Heart left ventricle (tissue), 13 donors: Measurements from ENCODE around the gene SLC33A1.
"Not testable (repeated sequence)": the region's sequence is repeated elsewhere in the genome, so short reads cannot be mapped to it uniquely, and the experiment has no call there.

ENCODE experiments used
- POLR2A ChIP-seq, 2 donors: fragments of 450-650 bp; IDR thresholded peaks; one replicate each; pipeline ENCODE4 v1.6.1; 2017; ENCODE audit warnings: antibody characterized with exemption in 2 of 2, mild to moderate bottlenecking in 2 of 2, moderate library complexity in 2 of 2
- TF ChIP-seq, protein P1 (sequence below), 12 donors: fragments of 200-600 bp; sonication (generic) in 4 of 12; IDR thresholded peaks; one replicate each; pipeline versions ENCODE4 v1.5.0 to v1.8.0; 2018 to 2022; ENCODE audit warnings: antibody characterized with exemption in 12 of 12, mild to moderate bottlenecking in 5 of 12
- donor health status: ischemic (EF 13 %, LVEDD 7.1; RV severe dilation, severe dysfunction).
- donor health status: DM: no; HTN: yes; CAD: no.
- donor health status: DM: no; HTN: no; CAD: no.
- donor health status: ischemic (EF 25% LVEDD 6.9; RV normal size, moderate dysfunction).
- donor health status: ischemic (EF 25% LVEDD 5.7; RV mildly dilated, moderate dysfunction).
- donor health status: ischemic (EF 35%, LVEDD 5.7; RV mildly dilated, moderate dysfunction).
- donor health status: nonischemic (EF 11% LVEDD 7.7; RV severe dilation, severe dysfunction).
- donor health status: DM: yes; HTN: yes; CAD: no.
- donor health status: PGD.
- donor health status: ischemic (EF 29% LVEDD 5.4; RV normal size, mild dysfunction).
- donor health status: nonischemic (EF 23%, LVEDD 6.1; RV moderate dilation, normal function).

DNA sequence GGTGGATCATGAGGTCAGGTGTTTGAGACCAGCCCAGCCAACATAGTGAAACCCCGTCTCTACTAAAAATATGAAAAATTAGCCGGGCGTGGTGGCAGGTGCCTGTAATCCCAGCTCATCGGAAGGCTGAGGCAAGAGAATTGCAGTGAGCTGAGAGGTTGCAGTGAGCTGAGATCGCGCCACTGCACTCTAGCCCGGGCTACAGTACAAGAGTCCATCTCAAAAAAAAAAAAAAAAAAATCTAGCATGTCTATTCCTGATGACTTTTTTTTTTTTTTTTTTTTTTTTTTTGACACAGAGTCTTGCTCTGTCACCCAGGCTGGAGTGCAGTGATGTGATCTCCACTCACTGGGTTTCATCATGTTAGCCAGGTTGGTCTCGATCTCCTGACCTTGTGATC is 32.1 kb upstream of the SLC33A1 start:
- TF ChIP-seq, protein P1, sequence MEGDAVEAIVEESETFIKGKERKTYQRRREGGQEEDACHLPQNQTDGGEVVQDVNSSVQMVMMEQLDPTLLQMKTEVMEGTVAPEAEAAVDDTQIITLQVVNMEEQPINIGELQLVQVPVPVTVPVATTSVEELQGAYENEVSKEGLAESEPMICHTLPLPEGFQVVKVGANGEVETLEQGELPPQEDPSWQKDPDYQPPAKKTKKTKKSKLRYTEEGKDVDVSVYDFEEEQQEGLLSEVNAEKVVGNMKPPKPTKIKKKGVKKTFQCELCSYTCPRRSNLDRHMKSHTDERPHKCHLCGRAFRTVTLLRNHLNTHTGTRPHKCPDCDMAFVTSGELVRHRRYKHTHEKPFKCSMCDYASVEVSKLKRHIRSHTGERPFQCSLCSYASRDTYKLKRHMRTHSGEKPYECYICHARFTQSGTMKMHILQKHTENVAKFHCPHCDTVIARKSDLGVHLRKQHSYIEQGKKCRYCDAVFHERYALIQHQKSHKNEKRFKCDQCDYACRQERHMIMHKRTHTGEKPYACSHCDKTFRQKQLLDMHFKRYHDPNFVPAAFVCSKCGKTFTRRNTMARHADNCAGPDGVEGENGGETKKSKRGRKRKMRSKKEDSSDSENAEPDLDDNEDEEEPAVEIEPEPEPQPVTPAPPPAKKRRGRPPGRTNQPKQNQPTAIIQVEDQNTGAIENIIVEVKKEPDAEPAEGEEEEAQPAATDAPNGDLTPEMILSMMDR (IDR thresholded peaks at IDR 0.05), result not testable (repeated sequence)
- not testable (repeated sequence) for TF ChIP-seq POLR2A (IDR thresholded peaks at IDR 0.05)
